Esophagus muscularis mucosa (tissue), 4 donors: ENCODE measurements around the gene UPB1. TPM values are rescaled to one million over a fixed set of nuclear protein-coding genes. Genes with fewer than 3 reads are reported as not detected.
A peak's percentile ranks its signal among the peaks of the same experiment; 100 is the strongest.

ENCODE experiments used
- DNase-seq: peaks from one replicate; pipeline ENCODE4 v3.0.0-alpha.2; 2017; ENCODE audit errors: extremely low spot score
- H3K27ac ChIP-seq, 4 donors: fragments of 200-600 bp; sonication (generic); replicated peaks in 1 of 4; 1 replicate in 3 of 4; 2 replicates in 1 of 4; pipeline ENCODE4 v1.5.1; 2016 to 2019; ENCODE audit warnings: mild to moderate bottlenecking in 1 of 4
- H3K27me3 ChIP-seq, 4 donors: fragments of 200-600 bp; sonication (generic); one replicate each; pipeline versions ENCODE4 v1.5.1 to v1.6.0; 2016 to 2019
- H3K36me3 ChIP-seq, 4 donors: fragments of 200-600 bp; sonication (generic); one replicate each; pipeline ENCODE4 v1.5.1; 2016 to 2019
- H3K4me1 ChIP-seq, 4 donors: fragments of 200-600 bp; sonication (generic); one replicate each; pipeline ENCODE4 v1.5.1; 2016 to 2019
- H3K4me3 ChIP-seq, 4 donors: fragments of 200-600 bp; sonication (generic); 1 replicate in 2 of 4; 2 replicates in 2 of 4; pipeline ENCODE4 v1.5.1; 2016 to 2019; ENCODE audit warnings: mild to moderate bottlenecking in 4 of 4, moderate library complexity in 1 of 4
- H3K9me3 ChIP-seq, 4 donors: fragments of 200-600 bp; sonication (generic); 1 replicate in 3 of 4; 2 replicates in 1 of 4; pipeline ENCODE4 v1.5.1; 2016 to 2019
- EP300 ChIP-seq: sonication (generic); formaldehyde crosslinking; IDR thresholded peaks from one replicate; pipeline ENCODE4 v1.6.1; 2017; ENCODE audit warnings: antibody characterized with exemption
- POLR2A ChIP-seq: fragments of 450-650 bp; IDR thresholded peaks from one replicate; pipeline ENCODE4 v1.6.1; 2017; ENCODE audit warnings: antibody characterized with exemption, moderate library complexity, mild to moderate bottlenecking, low read depth
- POLR2AphosphoS5 ChIP-seq, 2 donors: sonication (generic); formaldehyde crosslinking; IDR thresholded peaks; one replicate each; pipeline ENCODE4 v1.6.1; 2017; ENCODE audit warnings: antibody characterized with exemption in 2 of 2
- WGBS: methylation state at CpG from one replicate; pipeline ENCODE4 v1.1.5; 2018; 5-methylcytosine and 5-hydroxymethylcytosine counted together
- intact Hi-C: fragments of 100-400 bp; cut with DNase I; formaldehyde crosslinking; loops from one replicate; pipeline ENCODE4 v1.15.1; 2023
- total RNA-seq, 4 donors: library from RNA; depleted of rRNA; stranded (reverse); fragments of >200 nt; gene quantifications; one replicate each; pipeline versions ENCODE4 v1.1.0 to v1.2.1, GENCODE V29; 2016
- TF ChIP-seq, protein P1 (sequence below), 3 experiments: fragments of 200-600 bp in 2 of 3; fragments of 450-650 bp in 1 of 3; sonication (generic) in 2 of 3; IDR thresholded peaks; one replicate each; pipeline ENCODE4 v1.5.1; 2017 to 2019; ENCODE audit warnings: antibody characterized with exemption in 3 of 3, mild to moderate bottlenecking in 2 of 3, moderate library complexity in 1 of 3

Gene UPB1
- total RNA-seq, 4 donors from 2014 or later, result 0.29 to 0.83 (median 0.33) TPM

GRCh38 chr22:24465975-24466374, 29.2 kb upstream of the UPB1 start:
- Histone ChIP-seq H3K4me3 (no peak overlapping the region), H3K27ac (peak overlapping the region in 2 of 4 donors; percentile 21 to 33), H3K4me1 (peaks cover 24 to 27% (median 26%) of the 10 kb centered on the region in 4 donors), H3K9me3 (no peaks in the 10 kb centered on the region), H3K27me3 (no peaks in the 10 kb centered on the region), H3K36me3 (no peaks in the 10 kb centered on the region)
- intact Hi-C loops, result no loop called here
- WGBS, result 97% methylated on average over 3 of the region's 3 CpGs
- DNase-seq, result no peak
- no peak for TF ChIP-seq EP300
- TF ChIP-seq, protein P1, sequence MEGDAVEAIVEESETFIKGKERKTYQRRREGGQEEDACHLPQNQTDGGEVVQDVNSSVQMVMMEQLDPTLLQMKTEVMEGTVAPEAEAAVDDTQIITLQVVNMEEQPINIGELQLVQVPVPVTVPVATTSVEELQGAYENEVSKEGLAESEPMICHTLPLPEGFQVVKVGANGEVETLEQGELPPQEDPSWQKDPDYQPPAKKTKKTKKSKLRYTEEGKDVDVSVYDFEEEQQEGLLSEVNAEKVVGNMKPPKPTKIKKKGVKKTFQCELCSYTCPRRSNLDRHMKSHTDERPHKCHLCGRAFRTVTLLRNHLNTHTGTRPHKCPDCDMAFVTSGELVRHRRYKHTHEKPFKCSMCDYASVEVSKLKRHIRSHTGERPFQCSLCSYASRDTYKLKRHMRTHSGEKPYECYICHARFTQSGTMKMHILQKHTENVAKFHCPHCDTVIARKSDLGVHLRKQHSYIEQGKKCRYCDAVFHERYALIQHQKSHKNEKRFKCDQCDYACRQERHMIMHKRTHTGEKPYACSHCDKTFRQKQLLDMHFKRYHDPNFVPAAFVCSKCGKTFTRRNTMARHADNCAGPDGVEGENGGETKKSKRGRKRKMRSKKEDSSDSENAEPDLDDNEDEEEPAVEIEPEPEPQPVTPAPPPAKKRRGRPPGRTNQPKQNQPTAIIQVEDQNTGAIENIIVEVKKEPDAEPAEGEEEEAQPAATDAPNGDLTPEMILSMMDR (IDR thresholded peaks at IDR 0.05), result no peak
- TF ChIP-seq POLR2A, result no peak

DNA sequence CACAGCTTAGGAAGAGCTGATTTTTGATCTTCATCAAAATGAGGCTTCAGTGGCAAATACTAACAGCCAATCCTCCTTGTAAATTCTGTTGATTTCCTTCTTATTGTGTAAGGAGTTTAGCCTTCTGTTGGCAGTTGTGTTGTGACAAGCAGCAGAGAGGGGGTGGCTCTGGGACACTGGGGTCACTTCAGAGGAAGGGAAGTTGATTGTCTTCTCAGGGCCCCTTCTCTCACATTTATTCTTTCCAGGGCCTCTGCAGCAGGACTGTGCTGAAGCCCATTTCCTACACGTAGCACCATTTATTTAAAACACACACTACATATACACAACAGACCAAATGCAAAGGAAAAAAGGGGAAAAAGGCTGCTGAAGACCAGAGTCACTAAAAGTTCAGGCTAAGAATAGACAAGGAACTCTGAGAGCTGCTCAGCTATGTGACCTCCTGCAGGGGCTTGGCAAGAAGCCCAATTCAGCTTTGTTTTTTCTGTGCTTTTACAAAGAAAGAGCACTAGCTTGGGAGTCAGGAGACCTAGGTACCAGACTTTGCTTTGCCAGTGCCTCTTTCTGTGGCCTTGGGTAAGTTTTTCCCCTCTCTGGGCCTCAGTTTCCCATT, 28.3 kb upstream of the UPB1 start:
- TF ChIP-seq, protein P1 (IDR thresholded peaks at IDR 0.05), result no peak
- TF ChIP-seq POLR2A (no peak), EP300 (no peak), POLR2AphosphoS5 (IDR thresholded peaks at IDR 0.05) (no peak)
- Histone ChIP-seq H3K27me3 (no peaks in the 10 kb centered on the region), H3K9me3 (no peaks in the 10 kb centered on the region), H3K27ac (peak overlapping the region; percentile 10 to 62 (median 27)), H3K4me3 (peak overlapping the region in 1 of 4 donors; percentile 0), H3K4me1 (peaks cover 27 to 36% (median 31%) of the 10 kb centered on the region in 4 donors), H3K36me3 (no peaks in the 10 kb centered on the region)
- 6% methylated on average over 1 of the region's 1 CpG for WGBS
- intact Hi-C loops, result no loop called here
- DNase-seq, result no peak

DNA sequence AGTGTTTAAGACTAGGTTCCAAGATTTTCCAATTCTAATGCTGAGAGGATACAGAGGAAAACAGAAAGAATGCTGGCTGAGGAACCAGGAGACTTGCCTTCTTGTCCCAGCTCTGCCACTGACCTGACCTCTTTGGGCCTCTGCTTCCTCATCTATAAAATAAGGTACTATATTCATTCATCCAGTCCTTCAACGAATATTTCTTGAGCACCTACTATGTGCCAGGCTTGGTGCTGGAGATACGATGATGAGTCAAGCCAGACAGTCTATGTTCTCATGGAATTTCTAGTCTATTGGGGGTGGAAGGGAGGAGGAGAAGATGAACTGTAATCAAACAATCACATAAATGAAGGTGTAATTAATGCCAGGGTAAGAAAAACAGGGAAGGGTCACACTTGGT, 27.8 kb upstream of the UPB1 start:
- H3K9me3 ChIP-seq, result no peaks in the 10 kb centered on the region
- H3K27ac ChIP-seq, result peak overlapping the region; percentile 10 to 62 (median 27)
- TF ChIP-seq POLR2A (no peak), POLR2AphosphoS5 (IDR thresholded peaks at IDR 0.05) (no peak), EP300 (no peak)
- TF ChIP-seq, protein P1 (IDR thresholded peaks at IDR 0.05), result no peak
- H3K27me3 ChIP-seq, result no peaks in the 10 kb centered on the region
- no peak overlapping the region for H3K4me3 ChIP-seq
- peaks cover 27 to 38% (median 32%) of the 10 kb centered on the region in 4 donors for H3K4me1 ChIP-seq
- no peak for DNase-seq
- H3K36me3 ChIP-seq, result no peaks in the 10 kb centered on the region
- 81% methylated on average over 2 of the region's 2 CpGs for WGBS
- intact Hi-C loops, result no loop called here

DNA sequence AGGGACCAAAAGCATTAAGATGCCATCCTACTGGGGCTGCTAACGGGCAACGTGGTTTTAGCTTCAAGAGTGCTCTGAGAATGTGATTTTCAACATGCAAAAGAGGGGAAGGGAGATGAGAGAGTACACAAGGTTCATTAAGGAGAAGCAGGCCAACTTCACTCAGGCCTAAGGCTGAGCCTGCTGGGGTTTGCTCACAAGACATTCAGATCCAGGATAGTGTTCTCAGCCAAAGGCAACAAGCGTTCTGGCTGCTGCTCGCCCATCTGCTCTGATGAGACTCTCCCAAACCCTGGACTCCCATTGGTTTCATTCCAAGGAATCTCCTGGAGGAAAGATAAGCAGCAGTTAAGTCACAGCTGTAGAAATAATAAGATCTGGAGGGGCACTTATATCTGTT, 23.6 kb upstream of the UPB1 start:
- H3K36me3 ChIP-seq, result no peaks in the 10 kb centered on the region
- intact Hi-C loops, result no loop called here
- peaks cover 18 to 47% (median 40%) of the 10 kb centered on the region in 4 donors for H3K4me1 ChIP-seq
- TF ChIP-seq POLR2AphosphoS5 (IDR thresholded peaks at IDR 0.05) (peak in 1 of 2 donors; percentile 57), EP300 (no peak)
- no peaks in the 10 kb centered on the region for H3K27me3 ChIP-seq
- H3K4me3 ChIP-seq, result no peak overlapping the region
- H3K27ac ChIP-seq, result peak overlapping the region in 2 of 4 donors; percentile 2 to 31
- no peaks in the 10 kb centered on the region for H3K9me3 ChIP-seq
- no peak for DNase-seq
- 65% methylated on average over 4 of the region's 4 CpGs for WGBS

GRCh38 chr22:24473284-24473683, 21.8 kb upstream of the UPB1 start:
- no peak overlapping the region for H3K27ac ChIP-seq
- H3K4me3 ChIP-seq, result no peak overlapping the region
- no peak for TF ChIP-seq EP300
- no peak for TF ChIP-seq POLR2AphosphoS5 (IDR thresholded peaks at IDR 0.05)
- TF ChIP-seq POLR2A, result no peak
- TF ChIP-seq, protein P1 (IDR thresholded peaks at IDR 0.05), result no peak
- H3K9me3 ChIP-seq, result no peaks in the 10 kb centered on the region
- intact Hi-C loops, result no loop called here
- H3K36me3 ChIP-seq, result no peaks in the 10 kb centered on the region
- no peak for DNase-seq
- H3K27me3 ChIP-seq, result no peaks in the 10 kb centered on the region
- peaks cover 6 to 34% (median 29%) of the 10 kb centered on the region in 4 donors for H3K4me1 ChIP-seq
